HG03354 (cell line): ENCODE results near the gene SELENOW.
"Not testable (repeated sequence)": the region's sequence is repeated elsewhere in the genome, so short reads cannot be mapped to it uniquely, and the experiment has no call there.

ENCODE experiments used
- ATAC-seq: cut with Tn5 transposase; IDR thresholded peaks from one replicate; pipeline ENCODE4 v1.9.1; 2021; ENCODE audit warnings: mild to moderate bottlenecking; ENCODE audit not compliant: unreplicated experiment, poor library complexity, severe bottlenecking

Gene SELENOW

DNA sequence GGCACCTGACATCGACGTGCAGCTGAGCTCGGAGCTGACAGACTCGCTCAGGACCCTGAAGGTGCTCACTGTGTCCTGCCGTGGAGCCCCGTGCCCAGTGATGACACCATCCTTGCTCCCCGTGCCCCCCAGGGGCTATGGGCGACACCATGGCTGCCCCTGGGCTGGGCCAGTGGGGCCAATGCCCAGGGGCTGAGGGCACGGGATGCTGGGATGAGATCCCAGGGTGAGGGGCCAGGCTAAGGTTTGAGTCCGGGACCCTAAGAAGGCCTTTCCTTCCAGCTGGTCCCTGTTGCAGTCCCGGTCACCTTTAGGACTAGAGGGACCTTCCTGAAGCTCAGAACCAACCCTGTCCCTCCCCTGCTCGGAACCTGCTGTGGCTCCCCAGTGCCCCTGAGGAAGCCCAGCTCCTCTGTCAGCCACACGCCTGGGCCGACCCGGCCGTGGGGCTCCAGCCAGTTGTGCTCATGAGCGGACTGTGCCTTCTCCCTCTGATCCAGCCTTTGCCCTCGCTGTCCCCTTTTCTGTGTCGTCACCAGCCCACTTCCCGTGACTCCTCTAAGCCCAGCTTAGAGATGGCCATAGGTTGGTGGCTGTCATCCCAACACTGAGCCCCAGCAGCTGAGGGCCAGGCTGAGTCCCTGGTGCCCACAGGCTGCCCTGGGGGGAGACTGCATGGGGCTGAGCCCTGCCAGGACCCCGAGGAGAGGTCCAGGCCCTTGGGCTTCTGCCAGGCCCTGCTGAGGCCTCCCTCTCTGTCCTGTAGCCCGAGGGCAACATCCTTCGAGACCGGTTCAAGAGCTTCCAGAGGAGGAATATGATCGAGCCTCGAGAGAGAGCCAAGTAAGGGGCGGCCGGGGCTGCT is 22.5 kb upstream of the SELENOW start:
- ATAC-seq: no peak

DNA sequence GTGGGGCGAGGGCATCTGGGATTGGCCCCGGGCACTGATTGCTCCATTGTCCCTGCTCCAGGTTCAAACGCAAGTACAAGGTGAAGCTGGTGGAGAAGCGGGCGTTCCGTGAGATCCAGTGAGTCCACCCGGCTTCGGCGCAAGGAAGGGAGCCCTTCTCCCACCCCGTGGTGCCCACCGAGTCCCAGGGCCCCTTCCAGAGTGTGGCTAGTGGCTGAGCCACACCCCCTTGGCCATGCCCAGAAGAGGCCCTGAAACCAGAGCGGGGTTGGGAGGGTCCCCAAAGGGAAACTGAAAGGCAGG is 21.9 kb upstream of the SELENOW start:
- no peak for ATAC-seq

DNA sequence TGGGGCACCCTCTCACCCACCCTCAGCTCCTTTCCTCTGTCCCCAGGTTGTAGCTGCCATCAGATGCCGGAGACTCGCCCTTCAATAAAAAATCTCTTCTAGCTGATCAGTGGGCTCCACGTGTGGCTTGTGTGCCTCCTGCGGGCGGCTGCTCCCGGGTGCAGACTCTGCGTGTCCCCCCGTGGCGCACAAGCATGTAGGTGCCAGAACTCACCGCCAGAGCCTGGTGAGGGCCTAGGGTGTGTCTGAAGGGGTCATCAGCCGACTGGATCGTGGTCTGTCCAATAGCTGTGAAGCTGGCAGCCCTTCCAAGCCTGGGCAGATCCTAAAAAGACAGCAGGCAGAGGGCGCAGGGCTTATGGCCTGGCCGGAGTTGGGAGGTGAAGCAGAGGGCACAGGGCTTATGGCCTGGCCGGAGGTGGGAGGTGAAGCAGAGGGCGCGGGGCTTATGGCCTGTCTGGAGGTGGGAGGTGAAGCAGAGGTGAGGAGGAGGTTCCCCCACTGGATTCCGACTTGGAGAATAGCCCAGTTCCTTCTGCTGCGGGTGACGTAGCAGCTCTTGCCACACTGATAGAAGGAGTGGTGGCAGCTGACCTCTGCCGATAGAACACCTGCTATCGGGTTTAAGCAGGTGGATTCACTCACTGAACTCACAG is 21.4 kb upstream of the SELENOW start:
- ATAC-seq: no peak

DNA sequence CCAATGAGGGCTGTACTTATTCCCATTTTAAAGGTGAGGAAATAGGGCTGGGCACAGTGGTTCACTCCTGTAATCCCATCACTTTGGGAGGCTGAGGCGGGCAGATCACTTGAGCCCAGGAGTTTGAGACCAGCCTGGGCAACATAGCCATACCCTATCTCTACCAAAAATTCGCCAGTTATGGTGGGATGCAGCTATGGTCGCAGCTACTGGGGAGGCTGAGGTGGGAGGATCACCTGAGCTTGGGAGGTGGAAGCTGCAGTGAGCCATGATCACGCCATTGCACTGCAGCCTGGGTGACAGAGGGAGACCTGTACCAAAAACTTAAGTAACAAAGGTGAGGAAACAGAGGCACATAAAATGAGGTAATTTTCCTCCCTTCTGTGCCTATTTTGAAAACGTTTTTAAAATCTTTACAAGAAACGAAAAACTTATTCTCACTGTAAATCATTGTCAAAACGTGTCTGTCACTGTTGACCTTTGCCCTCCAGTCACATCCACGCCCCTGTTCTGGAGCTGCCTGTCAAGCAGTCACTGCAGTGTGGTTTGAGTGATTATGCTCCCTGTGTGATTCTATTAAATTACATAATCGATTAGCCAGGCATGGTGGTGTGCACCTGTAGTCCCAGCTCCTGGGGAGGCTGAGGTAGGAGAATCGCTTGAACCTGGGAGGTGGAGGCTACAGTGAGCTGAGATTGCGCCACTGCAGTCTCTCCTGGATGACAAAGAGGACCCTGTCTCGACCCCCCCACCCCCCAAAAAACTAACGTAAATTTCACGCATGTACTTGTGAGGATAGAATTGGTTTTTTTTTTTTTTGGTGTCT is 20.7 kb upstream of the SELENOW start:
- ATAC-seq: no peak

DNA sequence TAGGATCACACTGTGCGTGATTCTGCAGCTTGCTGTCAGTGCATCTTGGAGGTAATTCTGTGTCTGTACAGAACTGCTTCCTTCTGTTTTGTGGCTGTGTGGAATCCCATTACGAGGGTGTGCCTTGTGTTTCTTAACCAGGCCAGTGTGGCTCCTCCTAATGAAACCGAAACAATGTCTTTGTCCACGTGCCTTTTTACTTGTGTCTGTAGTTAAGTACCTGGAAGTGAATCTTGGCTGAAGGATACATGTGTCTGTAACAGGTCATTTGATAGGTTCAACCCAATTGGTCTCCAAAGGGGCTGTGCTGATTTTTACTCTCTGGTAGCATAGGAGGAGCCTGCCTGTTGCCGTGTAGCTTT is 20.1 kb upstream of the SELENOW start:
- no peak for ATAC-seq

DNA sequence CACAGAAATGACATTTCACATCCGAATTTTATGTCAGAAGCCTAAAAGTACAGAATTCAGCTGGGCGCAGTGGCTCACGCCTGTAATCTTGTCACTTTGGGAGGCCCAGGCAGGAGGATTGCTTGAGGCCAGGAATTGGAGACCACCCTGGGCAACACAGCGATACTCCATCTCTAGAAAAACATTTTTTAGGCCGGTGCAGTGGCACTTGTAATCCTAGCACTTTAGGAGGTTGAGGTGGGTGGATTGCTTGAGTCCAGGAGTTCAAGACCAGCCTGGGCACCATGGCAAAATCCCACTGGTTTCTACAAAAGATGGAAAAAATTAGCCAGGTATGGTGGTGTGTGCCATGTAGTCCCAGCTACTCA is 17.9 kb upstream of the SELENOW start:
- ATAC-seq: no peak

DNA sequence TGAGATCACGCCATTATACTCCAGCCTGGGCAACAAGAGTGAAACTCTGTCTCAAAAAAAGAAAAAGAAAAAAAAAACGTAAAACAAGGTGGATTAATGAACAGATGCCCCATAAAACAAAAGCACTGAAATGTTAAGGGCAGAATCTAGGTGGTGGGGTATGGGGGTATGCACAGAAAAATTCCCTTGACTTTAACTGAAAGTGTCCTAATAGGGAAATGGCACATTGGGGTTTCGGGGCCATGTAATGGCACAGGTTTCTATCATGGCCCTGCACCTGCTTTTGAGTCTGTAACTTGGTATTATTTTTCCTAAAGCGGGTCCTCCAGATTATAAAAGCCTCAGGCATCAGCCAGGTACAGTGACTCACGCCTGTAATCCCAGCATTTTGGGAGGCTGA is 16.9 kb upstream of the SELENOW start:
- no peak for ATAC-seq

DNA sequence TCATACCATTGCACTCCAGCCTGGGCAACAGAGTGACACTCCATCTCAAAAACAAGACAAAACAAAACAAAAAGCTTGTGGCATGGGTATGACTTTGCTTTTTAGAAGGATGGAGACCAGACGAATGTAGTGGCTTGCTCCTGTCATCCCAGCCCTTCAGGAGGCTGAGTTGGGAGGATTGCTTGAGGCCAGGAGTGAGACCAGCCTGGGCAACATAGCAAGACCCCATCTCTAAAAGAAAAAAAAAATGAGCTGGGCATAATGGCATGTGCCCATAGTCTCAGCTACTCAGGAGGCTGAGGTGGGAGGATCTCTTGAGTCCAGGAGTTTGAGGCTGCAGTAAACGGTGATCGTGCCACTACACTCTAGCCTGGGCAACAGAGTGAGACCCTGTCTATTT is 16.4 kb upstream of the SELENOW start:
- ATAC-seq: no peak

DNA sequence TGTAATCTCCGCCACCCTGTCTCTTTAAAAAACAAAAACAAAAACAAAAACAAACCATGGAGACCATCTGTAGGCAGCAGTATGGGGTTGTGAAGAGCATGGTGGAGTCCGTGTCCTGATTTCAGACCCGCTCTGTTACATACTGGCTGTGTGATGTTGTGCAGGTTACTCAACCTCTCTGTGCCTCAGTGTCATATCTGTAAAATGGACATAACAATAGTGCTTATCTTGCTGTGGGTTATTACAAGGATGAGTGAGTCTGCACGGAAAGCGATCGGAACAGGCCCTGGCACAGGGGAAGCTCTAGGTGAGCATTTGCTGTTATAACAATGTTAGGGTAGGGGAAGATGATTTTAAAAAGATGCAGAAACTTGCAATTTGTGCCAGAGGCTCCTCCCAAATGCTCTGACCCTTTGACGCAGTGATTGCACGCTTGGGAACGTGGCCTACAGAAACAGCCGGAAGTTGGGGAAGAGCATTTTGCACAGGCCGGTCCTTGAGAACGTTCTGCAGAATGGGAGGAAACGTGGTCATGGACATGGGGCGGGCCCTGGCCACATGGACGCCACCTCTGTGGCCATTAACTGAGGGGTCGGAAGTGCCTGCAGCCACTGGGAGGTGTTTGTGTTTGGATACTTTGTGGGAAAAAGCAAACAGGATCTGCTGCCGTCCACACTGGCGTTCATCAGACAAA is 15.7 kb upstream of the SELENOW start:
- ATAC-seq: no peak

DNA sequence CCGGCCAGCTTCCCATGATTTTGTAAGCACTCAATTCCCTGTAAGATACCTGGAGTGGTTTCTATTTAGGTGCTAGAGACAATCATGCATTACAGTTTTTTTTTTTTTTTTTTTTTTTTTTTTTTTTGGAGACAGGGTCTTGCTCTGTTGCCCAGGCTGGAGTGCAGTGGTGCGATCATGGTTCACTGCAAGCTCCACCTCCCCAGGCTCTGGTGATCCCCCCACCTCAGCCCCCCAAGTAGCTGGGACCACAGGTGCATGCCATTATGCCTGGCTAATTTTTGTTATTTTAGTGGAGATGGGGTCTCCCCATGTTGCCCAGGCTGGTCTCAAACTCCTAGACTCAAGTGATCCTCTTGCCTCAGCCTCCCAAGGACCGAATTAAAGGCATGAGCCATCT is 13.8 kb upstream of the SELENOW start:
- not testable (repeated sequence) for ATAC-seq

DNA sequence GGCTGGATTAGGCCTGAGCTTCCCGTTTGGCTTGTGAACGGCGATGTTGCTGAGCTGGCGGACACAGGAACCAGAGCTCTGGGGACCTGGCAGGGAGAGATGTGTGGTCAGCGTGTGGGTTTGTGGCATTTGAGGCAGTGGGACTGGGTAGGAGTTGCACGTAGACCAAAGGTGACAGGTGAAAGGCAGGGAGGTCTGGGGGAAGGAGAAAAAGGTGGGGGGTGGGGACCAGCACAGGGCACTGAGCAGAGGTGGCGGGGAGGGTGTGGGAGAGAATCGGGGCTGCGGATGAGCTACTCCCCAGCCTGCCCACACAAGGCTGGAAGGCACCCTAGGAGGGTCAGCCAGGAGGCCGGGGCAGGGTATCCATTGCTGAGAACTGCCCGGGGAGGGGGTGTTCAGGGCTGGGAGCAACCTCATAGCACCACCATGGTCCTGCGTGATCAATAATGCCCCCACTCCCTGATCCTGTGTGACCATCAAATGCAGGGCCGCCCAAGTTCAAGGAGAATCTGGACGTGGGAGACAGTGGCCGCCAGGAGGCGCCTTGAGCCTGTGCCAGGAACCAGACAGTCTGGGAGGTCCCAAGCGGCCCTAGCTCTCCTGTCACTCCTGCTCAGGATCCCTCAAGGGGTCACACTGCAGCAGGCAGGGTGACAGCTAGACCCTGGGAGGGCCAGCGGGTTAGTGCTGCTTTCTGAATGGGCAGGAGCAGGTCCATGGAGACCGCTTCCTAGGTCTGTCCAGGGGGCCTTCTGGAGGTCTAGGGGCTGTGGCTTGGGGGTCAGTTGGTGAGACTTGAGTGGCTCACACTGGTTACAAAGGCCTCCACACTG is 12.8 kb upstream of the SELENOW start:
- ATAC-seq: no peak

DNA sequence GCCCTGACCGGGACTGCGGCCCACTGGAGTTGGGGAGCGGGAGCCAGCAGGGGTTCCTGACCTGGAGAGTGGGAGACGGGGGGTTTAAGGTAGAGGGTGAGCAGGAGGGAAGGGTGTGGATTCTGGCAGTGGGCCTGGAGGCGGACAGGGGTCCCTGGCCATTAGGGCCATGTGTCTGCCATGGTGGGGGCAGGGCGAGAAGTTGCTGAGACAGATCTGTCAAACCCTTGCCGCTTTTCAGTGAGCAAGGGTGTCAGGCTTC is 12.2 kb upstream of the SELENOW start:
- no peak for ATAC-seq

DNA sequence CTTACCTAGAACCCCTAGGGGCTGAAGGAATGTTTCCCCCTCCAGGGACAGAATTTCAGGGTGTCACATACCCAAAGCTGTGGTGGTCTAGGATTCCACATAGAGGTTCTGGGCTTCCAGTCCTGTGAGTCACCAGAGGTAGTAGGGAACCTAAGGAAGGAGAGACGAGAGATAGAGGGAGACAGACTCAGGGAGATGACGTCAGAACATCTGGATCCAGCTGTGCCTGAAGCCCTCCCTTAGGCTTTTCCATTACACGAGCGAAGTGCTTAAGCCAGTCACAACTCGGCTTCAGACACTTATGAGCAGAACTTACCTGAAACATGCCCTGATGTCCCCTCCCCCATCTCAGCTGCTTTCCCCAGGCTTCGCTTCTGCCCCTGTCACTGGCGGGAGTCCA is 11.8 kb upstream of the SELENOW start:
- ATAC-seq: no peak

DNA sequence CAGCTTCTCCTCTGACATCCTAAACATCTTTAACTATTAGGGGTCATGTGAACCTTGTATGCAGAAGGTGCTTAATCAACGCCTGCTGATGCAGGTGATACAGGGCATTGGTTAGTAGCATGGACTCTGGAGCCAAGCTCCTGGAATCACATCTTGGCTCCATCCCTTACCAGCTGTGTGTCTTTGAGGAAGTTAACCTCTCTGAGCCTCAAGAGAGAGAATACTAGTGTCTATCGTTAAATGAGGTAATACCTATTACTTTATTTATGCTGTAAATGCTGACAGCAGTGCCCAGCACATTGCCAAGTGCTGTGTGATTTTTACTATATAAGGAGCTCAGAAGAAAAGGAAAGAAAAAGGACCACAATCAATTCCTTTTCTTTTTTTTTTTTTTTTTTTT is 11.2 kb upstream of the SELENOW start:
- no peak for ATAC-seq

DNA sequence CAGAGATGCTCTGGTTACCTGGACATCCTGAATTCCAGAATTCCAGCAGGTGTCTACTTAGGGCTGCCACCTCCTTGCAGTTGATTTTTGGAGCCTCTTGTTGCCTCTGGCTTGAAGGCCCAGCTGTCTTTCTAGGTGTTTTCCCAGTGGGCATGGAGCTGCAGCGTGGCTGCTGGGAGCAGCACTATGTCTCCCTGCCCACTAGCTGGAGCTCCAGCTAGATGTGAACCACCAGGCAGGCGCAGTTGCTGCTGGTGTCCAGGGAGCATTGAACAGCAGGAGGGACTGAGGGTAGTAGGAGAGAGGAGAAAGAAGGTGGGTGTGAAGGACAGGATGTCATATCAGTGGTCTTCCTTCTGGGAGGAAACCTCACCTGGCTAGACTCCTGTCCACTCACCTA is 9.9 kb upstream of the SELENOW start:
- no peak for ATAC-seq

DNA sequence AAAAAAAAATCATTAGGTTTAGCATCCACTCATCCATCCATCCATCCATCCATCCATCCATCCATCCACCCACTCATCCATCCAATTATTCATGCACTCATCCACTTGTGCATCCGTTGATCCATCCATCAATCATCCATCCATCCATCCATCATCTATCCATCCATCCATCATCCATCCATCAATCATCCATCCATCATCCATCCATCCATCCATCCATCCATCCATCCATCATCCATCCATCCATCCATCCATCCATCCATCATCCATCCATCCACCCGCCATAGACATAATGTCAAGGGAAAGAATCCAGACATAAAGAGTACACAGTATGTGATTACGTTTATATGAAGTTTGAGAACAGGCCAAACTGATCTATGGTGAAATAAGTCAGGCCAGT is 9.0 kb upstream of the SELENOW start:
- no peak for ATAC-seq

DNA sequence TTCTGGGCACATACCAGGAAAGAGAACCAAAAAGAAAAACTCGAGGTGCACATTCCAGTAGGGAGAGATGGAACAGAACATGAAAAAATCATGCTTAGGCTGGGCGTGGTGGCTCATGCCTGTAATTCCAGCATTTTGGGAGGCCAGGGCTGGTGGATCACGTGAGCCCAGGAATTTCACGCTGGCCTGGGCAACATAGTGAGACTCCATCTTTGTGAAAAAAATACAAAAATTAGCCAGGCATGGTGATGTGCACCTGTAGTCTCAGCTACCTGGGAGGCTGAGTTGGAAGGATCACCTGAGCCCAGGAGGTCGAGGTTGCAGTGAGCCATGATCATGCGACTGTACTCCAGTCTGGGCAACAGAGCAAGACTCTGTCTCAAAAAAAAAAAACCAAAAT is 7.2 kb upstream of the SELENOW start:
- not testable (repeated sequence) for ATAC-seq

DNA sequence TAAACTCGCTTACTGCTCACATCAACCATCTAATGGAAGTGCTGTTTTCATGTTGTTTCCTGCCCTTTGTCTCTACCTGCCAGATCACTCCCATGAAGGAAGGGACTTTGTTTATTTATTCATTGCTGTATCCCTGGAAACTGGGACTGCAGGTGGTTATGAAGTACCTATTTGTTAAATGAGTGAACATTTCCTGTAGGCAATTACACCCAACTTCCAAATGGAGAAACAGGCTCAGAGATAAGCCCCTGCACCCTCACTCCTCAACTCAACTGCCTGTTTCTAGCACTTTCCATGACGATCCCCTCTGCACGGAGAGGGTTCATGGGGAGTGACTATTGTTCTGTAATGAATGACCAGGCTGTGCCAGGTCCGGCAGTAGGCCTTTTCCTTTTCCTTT is 1.9 kb upstream of the SELENOW start:
- no peak for ATAC-seq

DNA sequence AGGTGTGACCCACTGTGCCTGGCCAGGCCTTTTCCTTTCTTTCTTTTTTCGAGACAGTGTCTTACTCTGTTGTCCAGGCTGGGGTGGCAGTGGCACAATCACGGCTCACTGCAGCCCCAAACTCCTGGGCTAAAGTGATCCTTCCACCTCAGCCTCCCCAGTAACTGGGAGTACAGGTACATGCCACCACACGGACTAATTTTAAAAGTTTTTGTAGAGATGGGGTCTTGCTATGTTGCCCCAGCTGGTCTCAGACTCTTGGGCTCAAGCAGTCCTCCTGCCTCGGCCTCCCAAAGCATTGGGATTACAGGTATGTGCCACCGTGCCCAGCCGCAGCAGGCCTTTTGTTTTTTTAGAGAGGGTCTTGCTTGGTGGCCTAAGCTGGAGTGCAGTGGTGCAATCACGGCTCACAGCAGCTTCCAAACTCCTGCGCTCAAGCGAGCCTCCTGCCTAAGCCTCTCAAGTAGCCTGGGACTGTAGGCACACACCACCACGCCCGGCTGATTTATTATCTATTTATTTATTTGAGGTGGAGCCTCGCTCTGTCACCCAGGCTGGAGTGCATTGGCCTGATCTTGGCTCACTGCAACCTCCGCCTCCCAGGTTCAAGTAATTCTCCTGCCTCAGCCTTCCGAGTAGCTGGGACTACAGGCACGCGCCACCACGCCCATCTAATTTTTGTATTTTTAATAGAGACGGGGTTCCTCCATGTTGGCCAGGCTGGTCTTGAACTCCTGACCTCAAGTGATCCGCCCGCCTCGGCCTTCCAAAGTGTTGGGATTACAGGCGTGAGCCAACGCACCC is 1.1 kb upstream of the SELENOW start:
- not testable (repeated sequence) for ATAC-seq
